Mucosa of gallbladder (tissue), 1 donor: ENCODE measurements around the gene AP3M1. TPM values are rescaled to one million over a fixed set of nuclear protein-coding genes. Genes with fewer than 3 reads are reported as not detected.

Source experiments
- DNase-seq: peaks from one replicate; pipeline ENCODE4 v3.0.0-alpha.2; 2020; ENCODE audit warnings: low spot score
- total RNA-seq: library from RNA; stranded (reverse); gene quantifications from one replicate; pipeline ENCODE4 v1.2.1, GENCODE V29; 2021
- donor health status: DM: no; HTN: no; CAD: no.

AP3M1 gene
- total RNA-seq, 1 donor from 2014 or later = 35.9 TPM

GRCh38 chr10:74079936-74080590 is 70.6 kb downstream of the AP3M1 start:
- DNase-seq = no peak

GRCh38 chr10:74079028-74079935 is 71.3 kb downstream of the AP3M1 start:
- DNase-seq = no peak

- no peak for DNase-seq
Observed at GRCh38 chr10:74078037-74078436, 72.6 kb downstream of the AP3M1 start.

GRCh38 chr10:74077416-74077815 is 73.2 kb downstream of the AP3M1 start:
- no peak for DNase-seq

GRCh38 chr10:74076961-74077360 is 73.7 kb downstream of the AP3M1 start:
- DNase-seq = no peak

GRCh38 chr10:74075906-74076305 is 74.7 kb downstream of the AP3M1 start:
- no peak for DNase-seq

- DNase-seq = no peak
Observed at GRCh38 chr10:74072503-74072902, 78.1 kb downstream of the AP3M1 start.

- no peak for DNase-seq
Observed at GRCh38 chr10:74071157-74071556, 79.5 kb downstream of the AP3M1 start.

Other genes with a start within 250 kb of the AP3M1 start
- 15.5 TPM for gene PLAU, start 239.7 kb downstream of the AP3M1 start, total RNA-seq
- 216 TPM for gene VCL, start 152.7 kb downstream of the AP3M1 start, total RNA-seq
- gene ADK, start 393 bp upstream of the AP3M1 start, total RNA-seq = 13.0 TPM